Sciatic nerve (tissue), 2 donors: ENCODE results near the gene VRK1. TPM values are rescaled to one million over a fixed set of nuclear protein-coding genes. Genes with fewer than 3 reads are reported as not detected.

Experiments
- ATAC-seq: fragments of 200-7000 bp; cut with Tn5 transposase; one replicate; pipeline ENCODE4 v1.9.1; 2020; ENCODE audit warnings: mild to moderate bottlenecking, moderate library complexity
- DNase-seq: peaks from one replicate; pipeline ENCODE4 v3.0.0-alpha.2; 2020; ENCODE audit warnings: low spot score
- intact Hi-C: fragments of 100-400 bp; cut with DNase I; formaldehyde crosslinking; loops from one replicate; pipeline ENCODE4 v1.14.2; 2022
- total RNA-seq: library from RNA; stranded (reverse); fragmentation: NEBNext Ultra II Directional; extraction: Animal tissue kit (Norgen Biotek cat#: 25700); gene quantifications from one replicate; pipeline ENCODE4 v1.2.1, GENCODE V29; 2021
- donor health status: DM: no; HTN: no; CAD: no.
- donor health status: DM: no; HTN: no; CAD: no.

VRK1 gene
- total RNA-seq, 1 donor from 2014 or later: 14.5 TPM

DNA sequence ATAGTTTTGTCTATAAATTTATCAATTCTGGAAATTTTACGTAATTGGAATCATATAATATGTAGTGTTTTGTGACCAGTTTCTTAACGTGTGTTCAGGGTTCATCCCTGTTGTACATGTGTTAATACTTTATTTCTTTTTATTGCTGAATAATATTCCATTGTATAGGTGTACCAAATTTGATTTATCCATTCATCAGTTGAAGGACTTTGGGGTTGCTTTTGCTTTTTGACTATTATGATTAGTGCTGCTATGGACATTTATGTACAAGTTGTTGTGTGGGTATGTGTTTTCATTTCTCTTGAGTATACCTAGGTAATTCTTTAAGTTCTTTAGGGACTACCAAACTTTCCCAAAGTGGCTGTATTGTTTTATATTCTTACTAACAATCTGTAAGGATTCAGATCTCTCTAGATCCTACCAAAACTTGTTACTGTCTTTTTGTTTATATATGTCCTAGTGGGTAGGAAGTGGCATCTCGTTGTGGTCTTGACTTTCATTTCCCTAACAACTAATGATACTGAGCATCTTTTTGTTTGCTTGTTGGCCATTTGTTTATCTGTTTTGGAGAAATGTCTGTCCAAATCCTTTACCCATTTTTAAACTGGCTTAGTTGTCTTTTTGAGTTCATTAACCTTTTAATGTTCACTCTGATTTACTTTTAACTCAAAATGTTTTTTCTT is 14.9 kb downstream of the VRK1 start:
- ATAC-seq: no peak
- DNase-seq: no peak
- intact Hi-C loops: no loop called here

DNA sequence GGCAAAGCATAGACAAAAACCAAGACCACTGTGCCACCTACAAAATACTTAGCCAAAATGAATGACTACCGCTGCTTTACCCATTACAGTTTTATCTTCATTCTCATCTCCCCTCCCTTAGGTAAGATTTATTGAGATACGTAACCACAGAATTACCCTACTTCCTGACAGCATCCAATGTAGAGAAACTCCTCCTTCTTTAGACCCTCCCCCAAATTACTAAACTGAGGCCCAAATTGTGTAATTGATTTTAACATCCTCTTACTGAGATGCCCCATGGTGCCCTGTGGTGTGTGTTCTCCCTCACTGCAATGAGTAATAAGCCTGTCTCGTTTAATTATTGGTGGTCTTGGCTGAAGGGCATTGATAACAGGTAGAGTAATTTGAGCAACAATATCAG is 19.1 kb downstream of the VRK1 start:
- intact Hi-C loops: no loop called here
- no peak for ATAC-seq
- DNase-seq: no peak

DNA sequence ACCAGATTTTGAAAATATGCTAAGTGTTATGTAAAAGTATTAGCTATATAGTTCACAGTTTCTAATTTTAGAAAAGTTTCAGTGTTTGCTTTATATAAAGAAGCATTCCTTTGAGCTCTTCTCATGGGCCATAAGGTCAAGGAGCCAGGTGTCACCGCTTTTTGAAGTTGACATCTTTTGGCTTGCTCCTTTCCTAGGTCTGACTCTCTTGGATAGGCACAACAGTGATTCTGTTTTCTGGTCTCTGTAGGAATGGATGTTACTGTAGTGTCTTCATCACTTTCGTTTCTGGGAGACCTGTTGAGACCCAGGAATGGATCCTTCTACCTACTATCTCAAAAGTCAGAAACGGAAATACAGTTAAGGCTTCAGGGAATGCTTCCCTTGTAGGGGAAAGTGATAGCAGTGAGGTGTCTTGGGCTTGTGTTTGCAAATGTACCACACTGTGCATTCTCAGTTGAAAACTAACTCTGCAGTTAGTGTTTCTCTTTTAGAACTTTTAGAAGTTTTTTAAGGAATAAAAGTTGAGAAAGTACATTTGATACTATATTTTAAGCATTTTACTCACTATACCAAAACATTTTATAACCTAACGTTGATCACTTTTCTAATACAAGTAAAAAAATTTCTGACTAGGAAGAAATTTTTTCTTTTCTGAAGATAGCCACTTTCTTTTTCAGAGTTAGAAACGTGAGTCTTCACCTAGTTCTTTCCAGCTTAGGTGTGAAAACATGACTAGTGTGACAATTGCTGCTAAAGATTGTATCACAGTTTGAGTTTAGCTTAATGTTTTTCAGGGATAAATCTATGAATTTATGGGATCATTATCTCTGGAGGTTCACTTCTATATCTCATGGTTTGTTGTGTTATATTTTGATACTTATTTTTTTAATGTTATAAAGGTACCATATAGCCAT is 20.8 kb downstream of the VRK1 start:
- DNase-seq (no peak), ATAC-seq (no peak)
- intact Hi-C loops: no loop called here

DNA sequence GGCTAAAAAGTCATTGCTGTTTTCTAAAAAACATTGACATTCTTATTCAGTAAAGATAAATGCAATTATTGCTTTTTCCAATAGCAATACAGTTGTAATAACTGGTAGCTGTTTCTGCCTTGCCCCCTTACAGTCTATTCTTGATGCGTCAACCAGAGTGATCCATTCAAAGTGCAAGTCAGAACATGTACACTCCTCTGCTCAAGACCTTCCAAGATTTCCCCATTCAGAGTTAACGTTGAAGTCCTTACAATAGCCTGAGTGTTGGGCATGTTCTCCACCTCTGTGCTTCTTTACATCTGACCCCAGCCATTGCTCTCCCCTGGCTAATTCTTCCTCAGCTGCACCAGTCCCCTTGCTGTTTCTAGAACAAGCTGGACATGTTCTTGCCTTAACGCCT is 24.3 kb downstream of the VRK1 start:
- ATAC-seq: no peak
- intact Hi-C loops: no loop called here

DNA sequence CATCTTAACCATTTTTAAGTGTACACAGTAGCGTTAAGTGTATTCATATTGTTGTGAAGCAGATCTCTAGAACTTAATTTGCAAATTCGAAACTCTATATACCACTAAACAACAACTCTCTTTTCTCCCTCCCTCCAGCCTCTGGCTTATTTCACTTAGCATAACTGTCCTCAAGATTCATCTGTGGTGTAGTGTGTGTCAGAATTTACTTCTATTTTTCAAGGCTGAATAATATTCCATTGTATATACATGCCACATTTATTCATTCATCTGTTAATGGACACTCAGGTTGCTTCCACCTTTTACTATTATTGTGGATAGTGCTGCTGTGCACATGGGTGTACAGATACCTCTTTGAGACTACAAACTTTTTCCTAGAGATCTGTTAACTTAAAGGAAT is 26.5 kb downstream of the VRK1 start:
- intact Hi-C loops: no loop called here
- ATAC-seq (no peak), DNase-seq (no peak)

More for the DNA sequence above, 24.3 kb downstream of the VRK1 start:
- no peak for DNase-seq

DNA sequence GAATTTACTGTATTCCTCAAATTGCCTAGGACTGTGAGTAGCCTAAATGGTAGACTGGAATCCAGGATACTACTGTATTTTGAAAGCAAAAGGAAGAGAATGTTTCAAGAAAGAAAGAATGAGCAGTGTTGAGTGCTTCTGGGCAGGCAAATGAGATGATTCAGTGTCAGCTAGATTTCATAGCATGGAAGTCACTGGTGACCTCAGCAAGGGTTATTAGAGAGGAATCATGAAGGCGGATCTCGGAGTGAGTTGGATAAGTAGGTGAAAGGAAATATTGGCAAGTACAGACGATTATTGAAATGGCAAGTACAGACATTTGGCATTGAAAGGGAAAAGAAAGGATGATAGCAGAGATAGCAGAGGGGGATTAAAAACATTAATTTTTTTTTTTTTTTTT is 27.1 kb downstream of the VRK1 start:
- no peak for ATAC-seq
- no peak for DNase-seq
- intact Hi-C loops: no loop called here

DNA sequence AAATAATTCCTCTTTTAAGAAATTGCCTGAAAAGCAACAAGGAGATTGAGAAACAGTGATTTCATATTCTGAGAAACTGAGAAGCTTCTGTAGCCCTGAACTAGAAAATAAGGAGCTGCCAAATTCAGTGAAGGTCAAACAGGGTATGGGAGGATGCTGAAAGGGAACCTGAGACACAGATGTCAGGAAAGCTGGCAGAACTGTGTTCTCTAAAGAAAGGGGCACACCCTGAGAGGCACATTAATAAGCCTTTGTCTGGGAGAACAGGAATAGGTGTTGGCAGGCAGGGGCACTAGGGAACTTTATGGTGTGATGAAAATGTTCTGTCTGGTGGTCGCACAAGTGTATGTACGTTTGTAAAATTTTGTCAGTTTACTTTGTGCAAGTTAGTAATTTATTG is 29.6 kb downstream of the VRK1 start:
- intact Hi-C loops: no loop called here
- ATAC-seq (no peak), DNase-seq (no peak)

DNA sequence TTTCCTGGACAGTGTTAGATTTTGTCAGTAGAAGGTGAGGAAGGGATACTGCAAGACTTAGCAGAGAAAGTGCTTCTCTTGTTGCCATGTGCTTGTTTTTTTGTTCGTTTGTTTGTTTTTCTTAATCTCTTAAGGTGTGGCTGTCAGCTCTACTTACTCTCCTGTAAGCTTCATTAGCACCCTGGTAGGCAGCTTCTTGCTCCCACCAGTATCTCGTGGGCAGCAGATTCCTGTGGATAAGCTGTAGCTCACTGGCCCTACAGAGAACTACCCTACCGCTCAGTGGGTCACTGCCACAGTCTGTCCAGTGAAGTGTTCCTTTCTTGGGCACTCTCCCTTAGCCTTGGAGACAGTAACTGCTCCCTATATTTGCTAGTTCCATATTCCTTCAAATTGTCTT is 30.1 kb downstream of the VRK1 start:
- no peak for ATAC-seq
- intact Hi-C loops: no loop called here
- DNase-seq: no peak

DNA sequence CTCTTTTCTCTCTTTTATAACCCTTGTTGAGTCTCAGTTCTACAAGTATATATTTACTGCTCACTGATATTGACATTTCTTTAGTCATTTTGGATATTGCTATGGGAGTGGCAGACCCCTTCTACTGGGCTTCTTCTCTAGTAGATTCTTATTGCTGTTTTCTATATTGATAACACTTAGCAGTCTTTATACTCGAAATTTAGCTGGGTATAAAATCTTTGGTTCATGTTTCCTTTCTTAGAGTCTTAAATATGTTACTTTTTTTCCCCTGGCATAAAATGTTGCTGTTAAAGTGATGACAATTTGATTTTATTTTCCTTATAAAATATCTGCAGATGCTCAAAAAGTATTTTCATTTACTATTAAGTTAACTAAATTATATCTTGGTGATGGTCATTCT is 32.6 kb downstream of the VRK1 start:
- intact Hi-C loops: no loop called here
- ATAC-seq (no peak), DNase-seq (no peak)

DNA sequence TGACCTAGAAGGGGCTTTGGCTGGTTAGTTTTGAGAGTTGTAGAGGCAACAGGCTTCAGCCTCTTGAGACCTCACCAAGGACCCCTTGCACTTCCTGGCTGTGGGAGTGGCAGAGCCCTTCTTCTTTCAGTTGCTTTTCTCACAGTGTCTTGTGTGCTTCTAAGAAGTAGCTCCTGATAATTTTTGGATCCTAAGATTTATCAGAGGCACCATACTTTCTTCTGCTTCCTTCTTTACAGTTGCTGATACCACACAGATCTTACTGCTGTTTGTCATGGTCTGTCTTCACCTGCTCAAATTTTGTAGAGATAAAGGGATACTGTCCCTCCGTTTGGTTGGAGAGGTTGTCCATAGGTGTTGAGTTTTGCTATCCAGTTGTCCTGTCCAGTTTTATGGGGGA is 33.8 kb downstream of the VRK1 start:
- ATAC-seq (no peak), DNase-seq (no peak)
- intact Hi-C loops: no loop called here

DNA sequence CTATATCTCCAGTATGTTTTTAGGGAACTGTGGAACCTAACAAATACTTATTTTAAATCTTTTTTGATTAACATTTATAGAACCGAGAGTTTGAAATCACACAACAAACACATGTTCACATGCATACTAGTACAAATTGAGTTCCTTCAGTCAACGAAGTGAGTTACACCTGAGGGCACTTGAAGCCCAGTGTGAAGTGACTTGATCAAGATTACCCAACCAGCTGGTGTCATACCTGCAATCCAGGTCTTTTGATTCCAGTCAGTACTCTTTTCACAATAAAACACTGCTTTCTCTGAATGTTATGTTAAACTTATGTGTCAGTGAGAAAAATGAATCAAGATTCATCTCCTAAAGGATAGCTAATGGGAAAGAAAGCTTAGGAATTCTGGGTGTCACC is 35.2 kb downstream of the VRK1 start:
- intact Hi-C loops: no loop called here
- no peak for ATAC-seq
- no peak for DNase-seq

DNA sequence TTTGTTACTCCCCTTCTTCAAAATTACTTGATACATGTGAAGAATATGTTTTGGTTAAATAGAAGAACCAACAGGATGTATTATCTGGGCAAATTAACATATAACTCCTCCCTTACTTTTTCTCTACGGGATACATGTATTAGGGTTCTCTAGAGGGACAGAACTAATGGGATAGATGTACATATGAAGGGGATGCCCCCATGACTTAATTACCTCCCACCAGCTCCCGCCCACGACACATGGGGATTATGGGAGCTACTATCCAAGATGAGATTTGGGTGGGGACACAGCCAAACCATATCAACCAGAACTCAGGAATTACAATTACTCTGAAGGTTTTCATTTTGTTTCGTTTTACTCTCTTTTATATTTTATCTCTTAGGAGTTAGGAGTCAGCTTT is 41.3 kb downstream of the VRK1 start:
- no peak for ATAC-seq
- no peak for DNase-seq
- intact Hi-C loops: no loop called here

DNA sequence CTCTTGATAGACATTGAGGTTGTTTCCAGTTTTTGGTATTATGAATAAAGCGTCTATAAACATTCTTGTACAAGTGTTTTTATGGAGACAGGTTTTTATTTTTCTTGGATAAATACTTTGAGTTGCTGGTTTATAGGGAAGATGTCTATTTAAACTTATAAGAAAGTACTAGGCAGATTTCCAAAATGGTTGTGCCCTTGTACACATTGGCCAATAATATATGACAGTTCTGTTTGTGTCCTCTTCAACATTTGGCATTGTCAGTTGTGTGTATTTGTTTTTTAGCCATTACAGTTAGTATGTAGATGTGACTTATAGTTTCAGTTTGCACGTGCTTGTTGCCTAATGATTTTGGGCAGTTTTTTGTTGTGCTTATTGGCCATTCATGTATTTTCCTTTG is 42.1 kb downstream of the VRK1 start:
- ATAC-seq (no peak), DNase-seq (no peak)
- intact Hi-C loops: no loop called here

DNA sequence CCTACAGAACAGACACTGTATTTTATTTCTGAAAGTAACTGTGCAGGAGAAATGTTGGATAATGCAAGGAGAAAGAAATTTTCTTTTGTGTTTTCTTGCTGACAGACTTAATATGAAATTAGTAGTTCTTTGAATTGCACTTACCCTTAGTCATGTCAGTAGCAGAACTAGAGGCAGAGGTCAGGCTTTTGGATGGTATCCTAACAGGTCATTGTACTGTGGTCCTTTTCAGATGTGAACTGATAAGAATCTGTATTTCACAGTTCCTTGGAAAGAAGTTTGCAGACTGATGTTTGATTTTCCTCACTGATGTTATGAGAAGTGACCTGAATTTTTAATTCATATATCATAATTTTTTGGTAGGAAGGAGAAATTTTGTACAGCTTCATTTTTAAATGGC is 46.0 kb downstream of the VRK1 start:
- intact Hi-C loops: no loop called here
- DNase-seq (no peak), ATAC-seq (no peak)

DNA sequence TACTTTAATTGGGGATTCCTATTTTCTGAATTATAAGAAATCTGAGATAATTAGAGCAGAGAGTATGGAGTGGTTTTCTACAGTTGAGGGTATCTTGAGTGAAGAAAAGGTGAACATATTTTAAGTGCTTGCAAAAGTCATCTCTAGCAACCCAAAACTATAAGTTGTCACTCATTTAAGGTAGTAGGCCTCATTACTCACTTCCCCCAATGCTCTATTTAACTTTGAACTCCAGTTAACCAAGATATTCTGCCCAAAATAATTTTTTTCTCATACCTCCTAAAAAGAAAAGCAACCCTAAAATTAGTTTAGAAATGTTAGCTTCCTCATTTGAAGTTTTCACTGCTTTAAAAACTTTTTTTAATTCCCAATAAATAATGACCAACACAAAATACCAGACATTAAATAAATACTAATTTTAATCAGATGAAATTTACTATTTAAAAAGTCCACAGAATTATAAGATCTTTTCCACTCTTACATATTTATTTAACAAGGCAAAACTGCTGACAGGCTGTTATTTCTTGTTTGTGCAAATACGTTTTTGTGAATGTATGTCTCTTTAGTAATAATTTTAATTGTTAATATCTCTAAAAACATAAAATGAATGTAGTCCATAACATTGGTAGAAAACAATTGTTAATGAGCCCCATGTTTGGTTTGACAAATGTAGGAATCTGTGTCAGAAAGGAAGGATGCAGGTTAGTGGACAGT is 47.8 kb downstream of the VRK1 start:
- no peak for ATAC-seq
- intact Hi-C loops: no loop called here

DNA sequence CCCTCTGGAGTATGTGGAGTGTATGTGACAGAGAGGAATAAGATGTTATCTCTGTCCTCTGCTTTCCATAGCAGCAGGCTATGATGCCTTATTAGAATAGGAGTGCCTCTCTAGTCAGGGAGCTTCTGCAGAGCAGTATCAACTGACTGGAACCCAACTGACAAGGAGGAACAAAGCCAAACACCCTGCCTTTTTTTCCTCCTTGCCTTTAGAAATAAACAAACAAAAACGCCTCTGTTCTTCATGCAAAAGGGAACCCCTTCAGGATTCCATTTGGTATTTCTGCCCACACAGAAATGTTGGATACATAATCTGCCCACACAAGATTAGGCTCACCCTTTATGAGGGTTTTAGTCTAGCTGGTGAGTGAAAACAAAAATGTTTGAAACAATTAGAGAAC is 50.3 kb downstream of the VRK1 start:
- no peak for ATAC-seq
- DNase-seq: no peak
- intact Hi-C loops: no loop called here

More for the DNA sequence above, 47.8 kb downstream of the VRK1 start:
- no peak for DNase-seq

DNA sequence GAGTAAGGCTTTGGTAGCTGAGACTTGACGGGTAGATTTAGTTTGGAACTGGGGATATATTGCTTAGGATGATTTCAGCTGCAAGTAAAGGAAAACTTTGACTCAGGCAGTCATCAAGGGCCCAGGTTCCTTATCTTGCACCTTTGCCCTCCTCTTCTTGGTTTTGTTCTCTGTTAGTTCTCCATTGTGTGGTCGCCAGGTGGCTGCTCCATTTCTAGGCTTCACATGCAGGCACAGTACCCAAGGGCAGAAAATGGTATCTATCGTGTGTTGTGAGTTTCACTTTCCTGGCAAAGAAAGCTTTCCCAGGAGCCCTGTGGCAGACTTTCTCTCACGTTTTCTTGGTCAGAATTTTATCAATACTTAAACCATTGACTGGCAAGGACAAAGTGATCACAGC is 50.8 kb downstream of the VRK1 start:
- intact Hi-C loops: no loop called here
- ATAC-seq: no peak
- no peak for DNase-seq

DNA sequence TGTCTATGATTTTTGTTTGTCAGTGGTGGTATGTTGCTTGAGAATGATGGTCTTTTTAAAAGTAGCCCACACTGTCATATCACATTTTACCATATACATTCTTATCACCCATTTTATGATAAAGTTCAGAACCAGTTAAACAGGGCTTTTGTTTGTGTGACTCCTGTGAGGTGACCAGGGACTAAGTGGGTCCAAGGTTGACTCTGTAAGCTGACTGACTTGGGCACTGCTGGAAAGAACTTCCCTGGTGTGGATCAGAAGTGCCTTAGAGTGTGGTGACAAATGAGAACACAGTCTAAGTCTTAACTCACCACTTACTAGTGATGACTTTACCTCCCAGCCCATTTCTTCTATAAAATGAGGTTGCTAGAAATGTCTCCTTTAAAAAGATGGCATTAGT is 52.6 kb downstream of the VRK1 start:
- ATAC-seq: no peak
- no peak for DNase-seq
- intact Hi-C loops: no loop called here

DNA sequence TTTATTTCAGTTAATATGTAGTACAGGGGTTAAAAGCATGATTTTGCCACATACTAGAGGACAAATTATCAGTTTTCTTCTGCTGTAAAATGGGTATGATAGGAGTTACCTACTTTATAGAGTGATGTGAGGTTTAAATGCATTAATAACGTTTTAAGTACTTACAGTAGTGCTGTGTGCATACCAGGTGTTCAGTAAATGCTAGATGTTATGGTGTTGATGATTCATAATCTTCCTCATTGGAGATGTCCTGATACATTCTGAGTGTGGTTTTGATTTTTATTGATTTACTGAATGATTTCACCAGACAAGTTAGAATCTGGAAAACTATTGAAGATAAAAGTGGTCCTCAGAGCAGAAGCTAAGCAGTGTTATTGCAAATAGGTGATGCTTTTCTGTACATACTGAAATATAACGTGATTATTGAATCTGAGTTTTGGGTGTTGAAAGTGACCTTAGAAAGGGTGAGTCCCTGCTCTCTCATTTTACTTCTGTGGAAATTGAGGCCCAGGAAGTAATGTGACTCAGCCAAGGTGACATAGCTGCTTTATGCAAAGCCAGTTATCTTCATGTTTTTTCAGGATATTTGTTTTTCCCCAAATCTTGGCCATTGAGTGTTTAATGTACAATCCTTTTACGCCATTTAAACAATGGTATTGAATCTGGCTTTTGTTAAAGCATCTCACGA is 54.7 kb downstream of the VRK1 start:
- no peak for ATAC-seq
- intact Hi-C loops: no loop called here
- DNase-seq: no peak
